Left kidney (tissue), 2 donors: Measurements from ENCODE around the gene KIF1B. TPM values are rescaled to one million over a fixed set of nuclear protein-coding genes. Genes with fewer than 3 reads are reported as not detected.
"Not testable (repeated sequence)": the region's sequence is repeated elsewhere in the genome, so short reads cannot be mapped to it uniquely, and the experiment has no call there.

Experiments
- DNase-seq: peaks from one replicate; pipeline ENCODE4 v3.0.0-alpha.2; 2013
- polyA plus RNA-seq: library from polyadenylated mRNA; unstranded; fragments of 120-200 nt; gene quantifications from one replicate; pipeline ENCODE4 v1.2.1, GENCODE V29; 2013; ENCODE audit not compliant: insufficient read length

Gene KIF1B
- polyA plus RNA-seq, 1 donor, result 55.5 TPM

DNA sequence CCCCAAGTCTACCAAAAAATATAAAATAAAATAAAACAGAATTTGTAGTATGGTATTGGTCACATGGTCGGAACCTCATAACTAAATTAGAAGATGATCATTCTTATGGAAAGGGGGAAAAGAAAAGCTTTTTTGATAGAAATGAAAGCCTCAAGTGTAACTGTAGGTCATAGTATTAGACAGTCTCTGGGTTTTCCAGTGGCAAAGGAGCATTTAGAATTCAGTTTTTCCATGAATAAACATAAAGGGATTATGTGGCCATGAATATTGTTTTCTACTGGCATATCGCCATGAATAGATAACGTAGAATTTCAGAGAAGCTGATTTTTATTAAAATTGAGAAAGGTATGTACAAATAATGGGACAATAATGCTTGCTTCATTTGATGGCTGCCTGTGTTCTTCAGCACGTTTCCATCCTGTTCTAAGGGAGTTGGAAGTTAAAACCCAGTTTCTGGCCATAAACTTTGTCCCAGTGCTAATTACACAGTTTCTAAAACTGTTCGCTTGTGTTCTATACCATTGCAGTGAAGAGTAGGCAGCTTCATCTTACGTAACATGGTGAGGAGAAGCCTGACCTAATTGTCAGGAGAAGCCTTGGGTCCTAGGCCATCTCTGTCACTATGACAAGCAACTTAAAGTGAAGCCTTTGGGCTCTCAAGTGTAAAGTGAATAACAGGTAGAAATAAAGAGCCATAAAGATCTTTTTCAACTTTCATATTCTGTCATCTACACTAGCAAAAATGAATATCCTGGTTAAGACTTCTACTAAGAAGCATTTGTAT is 118.0 kb downstream of the KIF1B start:
- DNase-seq, result no peak

DNA sequence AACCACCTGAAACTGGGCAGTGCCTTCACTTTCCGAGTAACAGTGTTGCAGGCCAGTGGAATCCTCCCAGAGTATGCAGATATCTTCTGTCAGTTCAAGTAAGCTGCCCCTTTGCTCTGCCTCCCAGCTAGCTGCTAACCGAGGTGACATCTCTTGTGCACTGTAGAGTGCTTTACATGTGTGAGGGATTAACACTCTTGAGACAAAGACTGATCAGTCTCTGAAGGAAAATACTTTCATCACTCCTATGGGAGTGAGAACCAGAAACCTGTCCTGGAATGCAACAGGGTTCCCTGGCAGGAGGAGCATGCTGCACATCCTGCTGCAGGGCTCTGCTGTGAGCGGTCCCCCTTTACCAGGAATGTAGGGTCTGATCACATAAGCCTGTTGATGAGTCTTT is 127.1 kb downstream of the KIF1B start:
- no peak for DNase-seq

- DNase-seq, result peak; percentile 46
Measured at GRCh38 chr1:10338047-10338446, 127.7 kb downstream of the KIF1B start.

- no peak for DNase-seq
Measured at GRCh38 chr1:10338611-10339010, 128.2 kb downstream of the KIF1B start.

DNA sequence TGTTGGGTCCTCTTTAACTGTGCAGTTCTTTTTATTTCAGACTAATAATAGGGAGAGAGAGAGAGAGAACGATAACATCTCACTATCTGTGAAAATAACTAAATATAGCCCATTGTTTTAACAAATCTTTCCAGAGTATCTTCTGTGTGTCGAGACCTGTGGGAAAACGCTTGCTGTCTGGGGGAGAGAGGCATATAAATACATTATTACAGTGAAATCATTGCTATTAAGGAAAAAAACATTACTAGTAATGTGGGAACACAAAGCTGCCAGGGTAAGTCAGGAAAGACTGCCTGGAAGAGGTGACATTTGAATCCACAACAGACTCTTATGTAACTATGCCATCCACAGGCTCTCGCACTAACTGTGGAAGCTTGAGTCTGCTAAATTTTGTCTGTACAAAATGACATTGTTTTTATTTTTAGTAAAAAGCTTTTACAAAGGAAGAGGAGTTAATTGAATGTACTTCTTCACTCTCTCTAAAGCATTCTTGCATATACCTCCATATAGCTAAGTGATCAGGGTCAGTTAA is 128.7 kb downstream of the KIF1B start:
- no peak for DNase-seq

GRCh38 chr1:10339815-10340214 is 129.4 kb downstream of the KIF1B start:
- peak; percentile 36 for DNase-seq

GRCh38 chr1:10340930-10341590 is 130.7 kb downstream of the KIF1B start:
- no peak for DNase-seq

DNA sequence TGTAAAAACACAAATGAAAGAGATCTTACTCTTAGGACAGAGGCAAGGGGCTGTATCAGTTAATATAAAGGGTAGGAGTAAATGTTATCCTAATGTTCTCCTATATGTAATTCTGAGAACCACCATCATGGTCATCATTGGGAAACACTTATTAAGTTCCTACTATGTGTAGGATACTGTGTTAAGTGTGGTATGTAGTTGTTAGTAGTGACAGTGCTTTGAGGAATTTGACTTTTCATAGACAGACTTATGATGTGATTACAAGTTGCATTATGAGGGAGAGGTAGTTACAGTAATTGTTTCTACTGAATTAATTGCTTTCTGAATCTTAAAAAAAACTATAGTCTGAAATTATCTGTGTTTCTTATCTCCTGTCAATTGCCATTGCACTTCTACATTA is 136.7 kb downstream of the KIF1B start:
- no peak for DNase-seq

DNA sequence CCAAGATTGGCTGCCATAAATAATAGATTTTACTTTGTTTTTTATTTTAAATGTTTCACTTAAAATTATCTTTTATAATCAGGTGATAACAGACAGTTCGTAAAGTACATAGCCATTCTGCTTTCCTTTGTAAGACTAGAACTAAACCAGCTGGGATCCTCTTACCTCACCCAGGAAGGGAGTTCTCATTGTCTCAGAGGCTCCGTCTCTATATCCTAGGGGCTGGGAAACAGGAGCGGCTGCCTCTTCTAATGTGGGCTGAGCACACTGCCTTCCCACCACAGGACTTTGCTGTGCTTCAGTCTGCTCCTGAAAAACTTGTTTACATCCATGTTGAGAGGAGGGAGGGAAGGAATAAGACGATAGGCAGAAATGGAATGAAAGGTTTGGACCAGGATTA is 142.9 kb downstream of the KIF1B start:
- no peak for DNase-seq

GRCh38 chr1:10353693-10354092 is 143.3 kb downstream of the KIF1B start:
- DNase-seq, result no peak

DNA sequence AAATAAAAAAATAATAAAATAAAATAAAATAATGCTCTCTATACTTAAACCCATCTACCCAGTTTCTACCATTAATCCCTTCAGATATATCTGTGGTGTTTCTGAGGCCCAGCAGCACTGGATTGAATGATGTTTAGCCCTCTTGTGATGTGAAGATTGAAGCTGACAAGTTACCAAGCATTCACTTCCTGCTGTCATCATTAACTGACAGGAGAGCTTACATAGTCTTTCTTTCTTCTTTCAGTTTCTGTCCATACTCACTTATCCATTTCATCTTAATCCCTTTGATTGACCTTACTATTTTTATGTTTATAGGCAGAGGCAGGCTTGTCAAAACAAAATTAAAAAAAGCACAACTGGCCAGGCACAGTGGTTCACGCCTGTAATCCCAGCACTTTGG is 149.7 kb downstream of the KIF1B start:
- DNase-seq, result no peak

DNA sequence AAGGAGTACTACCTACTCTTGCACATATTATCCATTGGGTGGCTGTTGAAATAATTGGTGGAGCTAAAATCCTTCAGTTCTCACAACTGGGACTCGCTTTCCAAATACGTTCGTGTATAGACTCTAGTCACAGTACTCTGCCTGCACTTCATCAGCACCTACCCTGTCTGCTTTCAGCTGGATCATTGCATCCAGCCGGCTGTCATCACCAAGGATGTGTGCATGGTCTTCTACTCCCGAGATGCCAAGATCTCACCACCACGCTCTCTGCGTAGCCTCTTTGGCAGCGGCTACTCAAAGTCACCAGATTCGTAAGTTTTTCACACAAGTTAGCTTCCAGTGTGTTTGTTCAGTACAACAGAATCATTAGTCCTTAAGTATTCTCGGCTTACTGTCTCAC is 151.1 kb downstream of the KIF1B start:
- DNase-seq, result no peak

- no peak for DNase-seq
Measured at GRCh38 chr1:10368194-10368593, 157.8 kb downstream of the KIF1B start.

DNA sequence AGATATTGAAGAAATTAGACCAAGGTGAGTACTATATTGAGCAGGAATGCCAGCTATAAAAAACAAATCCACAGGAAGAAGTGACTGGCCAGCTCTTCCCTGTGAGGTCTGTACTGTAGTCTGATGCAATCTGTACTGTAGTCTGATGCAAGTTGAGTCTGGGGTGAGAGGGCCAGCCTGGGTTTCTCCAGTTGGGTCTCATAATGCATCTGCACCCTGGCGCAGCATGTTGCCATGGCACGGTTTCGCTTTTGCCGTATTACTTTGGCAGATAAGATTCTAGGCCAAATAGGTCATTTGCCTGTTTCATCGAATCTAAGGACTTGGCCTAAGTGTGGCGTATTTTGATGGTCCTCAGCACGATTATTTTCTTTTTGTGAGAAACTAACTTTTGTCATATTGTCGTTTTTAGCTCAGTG is 164.1 kb downstream of the KIF1B start:
- DNase-seq, result no peak

- DNase-seq, result not testable (repeated sequence)
Measured at GRCh38 chr1:10377365-10378029, 167.1 kb downstream of the KIF1B start.

DNA sequence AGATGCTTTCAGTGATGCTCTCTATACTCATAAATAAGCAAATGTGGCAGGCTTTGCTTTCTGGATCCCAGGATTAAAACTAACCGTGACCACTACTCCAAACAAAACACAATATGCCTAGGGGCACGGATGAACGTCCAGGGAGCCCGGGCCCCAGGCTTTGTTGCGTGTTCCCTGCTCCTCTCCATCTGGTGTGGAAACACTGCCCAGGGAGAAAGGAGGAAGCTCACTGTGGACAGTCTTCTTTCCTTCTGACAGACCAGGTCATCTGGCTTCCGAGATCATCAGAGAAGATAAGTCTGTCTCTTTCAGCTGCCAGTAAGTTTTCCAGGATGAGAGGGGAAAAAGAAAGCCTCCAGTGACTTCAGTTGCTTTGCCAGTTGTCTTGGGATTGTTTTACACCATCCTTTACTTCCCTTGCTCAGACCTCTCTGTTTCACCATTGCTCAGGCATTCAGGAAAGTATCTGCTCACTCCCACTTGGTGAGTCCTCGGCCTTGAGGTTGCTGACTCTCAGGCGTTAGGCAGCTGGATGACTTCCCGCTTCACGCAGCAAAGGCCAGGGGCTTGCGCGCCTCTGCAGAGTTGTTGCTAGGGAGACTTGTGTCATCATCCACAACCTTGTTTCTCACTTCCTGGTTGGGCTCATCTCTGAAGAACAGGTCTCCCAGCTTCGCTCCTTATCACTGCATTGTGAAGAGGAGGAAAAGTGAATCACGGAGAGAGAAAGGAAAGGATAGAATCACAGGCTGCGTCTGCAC is 167.9 kb downstream of the KIF1B start:
- DNase-seq, result peak; percentile 4

DNA sequence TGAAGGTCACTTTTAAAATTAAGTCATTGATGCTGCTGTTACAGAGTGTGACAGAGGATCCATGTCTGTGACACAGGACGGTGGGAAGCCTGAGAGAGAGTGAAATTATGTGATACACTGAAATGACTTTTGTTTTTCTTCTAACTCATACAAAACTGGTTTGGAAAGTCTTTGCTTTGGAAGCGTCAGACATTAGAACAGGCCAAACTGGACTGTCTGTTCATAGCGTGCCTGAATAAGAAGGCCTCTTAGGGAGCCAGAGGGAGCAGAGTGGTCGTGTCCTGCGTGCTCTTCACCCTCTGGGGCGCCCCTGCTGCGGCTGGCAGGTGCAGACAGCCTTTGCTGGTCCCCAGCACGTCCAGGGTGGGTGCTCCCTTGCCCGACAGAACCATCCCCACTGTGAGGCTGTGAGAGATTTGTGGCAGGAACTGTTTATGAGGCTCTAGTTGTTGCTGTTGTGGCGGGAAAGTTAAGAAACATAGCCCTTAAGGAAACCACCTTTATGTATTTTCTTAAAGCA is 168.8 kb downstream of the KIF1B start:
- no peak for DNase-seq

DNA sequence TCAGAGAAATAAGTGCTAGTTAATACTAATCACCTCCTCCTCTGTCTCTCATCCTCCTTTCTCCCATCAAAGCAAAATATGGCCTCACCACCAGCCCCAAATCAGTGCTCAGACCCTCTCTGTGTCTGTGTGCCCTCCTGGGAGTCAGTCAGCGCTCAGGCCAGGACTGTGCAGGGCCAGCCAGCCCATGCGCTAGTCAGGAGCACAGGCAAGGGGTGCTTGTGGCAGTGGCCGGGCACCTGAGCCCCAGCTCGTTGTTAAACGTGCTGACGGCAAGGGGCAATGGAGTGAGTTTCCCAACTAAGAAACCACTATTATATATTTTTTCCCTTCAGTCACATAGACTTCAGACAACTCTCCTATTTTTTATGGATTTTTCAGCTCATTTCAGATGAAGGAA is 169.3 kb downstream of the KIF1B start:
- no peak for DNase-seq

- DNase-seq, result no peak
Measured at GRCh38 chr1:10380594-10381275, 170.4 kb downstream of the KIF1B start.

- DNase-seq, result no peak
Measured at GRCh38 chr1:10383630-10384029, 173.3 kb downstream of the KIF1B start.

DNA sequence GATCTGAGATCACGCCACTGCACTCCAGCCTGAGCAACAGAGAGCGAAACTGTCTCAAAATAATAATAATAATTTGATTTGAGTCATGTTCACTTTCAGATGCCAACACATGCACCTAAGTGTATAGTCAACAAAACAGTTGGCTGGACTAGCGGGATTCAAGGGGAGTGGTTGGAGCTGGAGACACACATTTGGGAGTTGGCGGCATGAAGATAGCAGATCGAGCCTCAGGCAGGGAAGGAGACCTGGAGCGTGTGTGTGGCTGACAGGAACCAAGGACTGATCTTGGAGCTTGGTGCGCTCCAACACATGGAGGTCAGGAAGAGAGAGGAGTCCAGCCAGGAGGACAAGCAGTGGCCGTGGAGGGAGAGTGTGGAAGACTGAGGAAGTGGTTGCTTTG is 173.8 kb downstream of the KIF1B start:
- no peak for DNase-seq
